HepG2 (cell line): ENCODE data around the gene GRIN2D. TPM values are rescaled to one million over a fixed set of nuclear protein-coding genes. Genes with fewer than 3 reads are reported as not detected.
A peak's percentile ranks its signal among the peaks of the same experiment; 100 is the strongest.

Experiments
- ASH2L ChIP-seq: fragments of 300-600, 200-600 bp; sonication (generic); IDR thresholded peaks from 2 replicates; pipeline ENCODE4 v1.7.0; 2017; ENCODE audit warnings: low read depth, mild to moderate bottlenecking, moderate library complexity, mixed read lengths, low read length; ENCODE audit not compliant: insufficient read length
- CTCF ChIP-seq: sonication (generic); formaldehyde crosslinking; IDR thresholded peaks from 2 replicates; pipeline ENCODE4 v1.5.0; 2020; ENCODE audit warnings: mild to moderate bottlenecking, missing genetic modification reagents, moderate library complexity
- DPF2 ChIP-seq: sonication (generic); formaldehyde crosslinking; IDR thresholded peaks from 2 replicates; pipeline ENCODE4 v1.4.0; 2020; ENCODE audit warnings: mild to moderate bottlenecking, low read depth, missing genetic modification reagents, borderline replicate concordance
- ELF1 ChIP-seq: sonication (generic); formaldehyde crosslinking; IDR thresholded peaks from 2 replicates; pipeline ENCODE4 v1.4.0; 2020; ENCODE audit warnings: missing genetic modification reagents
- FIP1L1 ChIP-seq: fragments of 200-400 bp; formaldehyde crosslinking; IDR thresholded peaks from 2 replicates; pipeline ENCODE4 v1.6.1; 2018; ENCODE audit warnings: low read depth, mild to moderate bottlenecking, low read length, moderate library complexity, borderline replicate concordance; ENCODE audit not compliant: insufficient read depth
- GLI4 ChIP-seq: sonication (generic); formaldehyde crosslinking; IDR thresholded peaks from 2 replicates; pipeline ENCODE4 v1.5.1; 2020; ENCODE audit warnings: missing genetic modification reagents, mild to moderate bottlenecking, moderate library complexity, borderline replicate concordance
- HNF4A ChIP-seq: sonication (generic); formaldehyde crosslinking; IDR thresholded peaks from 2 replicates; pipeline ENCODE4 v1.4.0; 2020; ENCODE audit warnings: missing genetic modification reagents
- IRF2 ChIP-seq: IDR thresholded peaks from 2 replicates; pipeline ENCODE4 v1.6.1; 2018; ENCODE audit warnings: missing genetic modification reagents, missing compliant biosample characterization
- KLF12 ChIP-seq: sonication (generic); formaldehyde crosslinking; IDR thresholded peaks from 2 replicates; pipeline ENCODE4 v1.4.0; 2020; ENCODE audit warnings: missing genetic modification reagents, borderline replicate concordance
- MAF1 ChIP-seq: sonication (generic); formaldehyde crosslinking; IDR thresholded peaks from 2 replicates; pipeline ENCODE4 v1.5.0; 2020; ENCODE audit warnings: missing genetic modification reagents, borderline replicate concordance
- MED1 ChIP-seq: sonication (generic); formaldehyde crosslinking; IDR thresholded peaks from 2 replicates; pipeline ENCODE4 v1.4.0; 2020; ENCODE audit warnings: missing genetic modification reagents
- MTA1 ChIP-seq: sonication (generic); formaldehyde crosslinking; IDR thresholded peaks from 2 replicates; pipeline ENCODE4 v1.4.0; 2020; ENCODE audit warnings: missing genetic modification reagents, mild to moderate bottlenecking, borderline replicate concordance
- NFKBIZ ChIP-seq: IDR thresholded peaks from 2 replicates; pipeline ENCODE4 v1.6.1; 2018; ENCODE audit warnings: missing genetic modification reagents, missing compliant biosample characterization
- NR3C1 ChIP-seq: sonication (generic); formaldehyde crosslinking; IDR thresholded peaks from 2 replicates; pipeline ENCODE4 v1.4.0; 2020; ENCODE audit warnings: missing genetic modification reagents
- PHF8 ChIP-seq: sonication (generic); formaldehyde crosslinking; IDR thresholded peaks from 2 replicates; pipeline ENCODE4 v1.5.0; 2020; ENCODE audit warnings: missing genetic modification reagents
- RBM39 ChIP-seq: fragments of 200-400 bp; formaldehyde crosslinking; IDR thresholded peaks from one replicate; pipeline ENCODE4 v1.6.1; 2018; ENCODE audit warnings: antibody characterized with exemption, mild to moderate bottlenecking, low read depth, low read length; ENCODE audit not compliant: poor library complexity, severe bottlenecking
- RFX5 ChIP-seq: IDR thresholded peaks from 2 replicates; pipeline ENCODE4 v1.6.1; 2011; ENCODE audit warnings: low read depth, low read length, improper control_type of control experiment
- SALL1 ChIP-seq: sonication (generic); formaldehyde crosslinking; IDR thresholded peaks from 2 replicates; pipeline ENCODE4 v1.8.0; 2022; ENCODE audit warnings: mild to moderate bottlenecking, missing genetic modification reagents
- SP5 ChIP-seq: IDR thresholded peaks from 2 replicates; pipeline ENCODE4 v1.6.1; 2016; ENCODE audit warnings: low read depth, borderline replicate concordance
- TP53 ChIP-seq: sonication (generic); formaldehyde crosslinking; conservative IDR thresholded peaks from 2 replicates; pipeline ENCODE4 v1.4.0; 2020; ENCODE audit warnings: missing genetic modification reagents
- ZBTB2 ChIP-seq: sonication (generic); formaldehyde crosslinking; IDR thresholded peaks from 2 replicates; pipeline ENCODE4 v1.8.0; 2022; ENCODE audit warnings: low read depth, missing genetic modification reagents
- ZNF329 ChIP-seq: sonication (generic); formaldehyde crosslinking; IDR thresholded peaks from 2 replicates; pipeline ENCODE4 v1.9.0; 2021; ENCODE audit warnings: low read depth, mild to moderate bottlenecking, missing genetic modification reagents
- ZNF430 ChIP-seq: sonication (generic); formaldehyde crosslinking; IDR thresholded peaks from 2 replicates; pipeline ENCODE4 v1.9.0; 2021; ENCODE audit warnings: mild to moderate bottlenecking, missing genetic modification reagents
- ZNF605 ChIP-seq: sonication (generic); formaldehyde crosslinking; IDR thresholded peaks from 2 replicates; pipeline ENCODE4 v1.8.0; 2022; ENCODE audit warnings: mild to moderate bottlenecking, missing genetic modification reagents
- ZNF672 ChIP-seq: sonication (generic); formaldehyde crosslinking; IDR thresholded peaks from 2 replicates; pipeline ENCODE4 v1.8.1; 2022; ENCODE audit warnings: missing genetic modification reagents
- ZNF724P ChIP-seq: sonication (generic); formaldehyde crosslinking; IDR thresholded peaks from 2 replicates; pipeline ENCODE4 v1.8.0; 2022; ENCODE audit warnings: missing genetic modification reagents, borderline replicate concordance
- ZNF775 ChIP-seq: sonication (generic); formaldehyde crosslinking; IDR thresholded peaks from 2 replicates; pipeline ENCODE4 v1.4.0; 2020; ENCODE audit warnings: missing genetic modification reagents, mild to moderate bottlenecking, moderate library complexity, borderline replicate concordance
- ZNF792 ChIP-seq: IDR thresholded peaks from 2 replicates; pipeline ENCODE4 v1.6.1; 2016
- ZNF816 ChIP-seq: sonication (generic); formaldehyde crosslinking; IDR thresholded peaks from 2 replicates; pipeline ENCODE4 v1.8.0; 2022; ENCODE audit warnings: missing genetic modification reagents, mild to moderate bottlenecking, borderline replicate concordance
- ZNF850 ChIP-seq: sonication (generic); formaldehyde crosslinking; conservative IDR thresholded peaks from 2 replicates; pipeline ENCODE4 v1.9.0; 2021; ENCODE audit warnings: mild to moderate bottlenecking, missing genetic modification reagents
- polyA plus RNA-seq, 8 experiments: library from polyadenylated mRNA; depleted of rRNA in 3 of 8; stranded (reverse) in 7 of 8; unstranded in 1 of 8; fragments of >200 nt; fragmentation: Illumina TruSeq in 4 of 8; extraction: Trizol in 4 of 8; gene quantifications; 2 replicates each; pipeline versions ENCODE4 v1.2.1 to v1.2.3, GENCODE V29; 2011 to 2016; ENCODE audit warnings: low read depth in 4 of 8, missing spikeins in 1 of 8, mixed read lengths in 1 of 8; ENCODE audit not compliant: insufficient read depth in 1 of 8
- total RNA-seq, 5 experiments: library from RNA; depleted of rRNA; stranded (reverse); fragments of >200 nt; fragmentation: Illumina TruSeq; extraction: Trizol; gene quantifications; 2 replicates each; pipeline ENCODE4 v1.2.3, GENCODE V29; 2016; ENCODE audit warnings: low read depth in 1 of 5

GRIN2D gene
- total and polyA plus RNA-seq, 2 of the 13 experiments (the other 11 are each of a cell fraction or from before 2014, with no cell fraction given): 0.02 to 0.13 TPM

GRCh38 chr19:48354332-48354992 is 39.0 kb upstream of the GRIN2D start (continued):
- TF ChIP-seq NFKBIZ (CRISPR knock-in tag): 0 out of 2 replicates have a peak, but pooled peaks have one; percentile 56
- 0 out of 2 replicates have a peak, but pooled peaks have one; percentile 70 for TF ChIP-seq ZNF850 (CRISPR knock-in tag)
- TF ChIP-seq MED1: peak; percentile 90
- peak; percentile 72; the same call in 1 of the 2 replicates for TF ChIP-seq ZNF816 (CRISPR knock-in tag)
- TF ChIP-seq ZNF724P (CRISPR knock-in tag): no peak
- peak; percentile 53; the same call in 1 of the 2 replicates for TF ChIP-seq IRF2 (CRISPR knock-in tag)
- TF ChIP-seq PHF8 (CRISPR knock-in tag): no peak
- TF ChIP-seq SALL1: peak; percentile 95
- no peak for TF ChIP-seq RBM39
- TF ChIP-seq MAF1 (CRISPR knock-in tag): no peak
- TF ChIP-seq FIP1L1: no peak
- peak; percentile 15; the same call in 1 of the 2 replicates for TF ChIP-seq CTCF (CRISPR knock-in tag)
- peak; percentile 95 for TF ChIP-seq SP5 (CRISPR knock-in tag)
- TF ChIP-seq RFX5: peak; percentile 7; the same call in 1 of the 2 replicates
- TF ChIP-seq KLF12 (CRISPR knock-in tag): no peak
- no peak for TF ChIP-seq ELF1 (CRISPR knock-in tag)
- TF ChIP-seq ZNF329: no peak
- TF ChIP-seq ZNF672 (CRISPR knock-in tag): no peak
- TF ChIP-seq ZNF430 (CRISPR knock-in tag): peak; percentile 86
- TF ChIP-seq MTA1 (CRISPR knock-in tag): 0 out of 2 replicates have a peak, but pooled peaks have one; percentile 67
- TF ChIP-seq TP53 (CRISPR knock-in tag): peak; percentile 58
- no peak for TF ChIP-seq ZNF775 (CRISPR knock-in tag)
- TF ChIP-seq ZBTB2 (CRISPR knock-in tag): no peak
- peak; percentile 88 for TF ChIP-seq ZNF792 (CRISPR knock-in tag)
- peak; percentile 70 for TF ChIP-seq HNF4A (CRISPR knock-in tag)
- peak; percentile 77; the same call in 1 of the 2 replicates for TF ChIP-seq ZNF605 (CRISPR knock-in tag)
- TF ChIP-seq GLI4: no peak
- no peak for TF ChIP-seq ASH2L
- peak; percentile 90 for TF ChIP-seq DPF2 (CRISPR knock-in tag)
- no peak for TF ChIP-seq NR3C1 (CRISPR knock-in tag)
